HCT116 (cell line): Measurements from ENCODE around the gene KCNAB2. TPM values are rescaled to one million over a fixed set of nuclear protein-coding genes. Genes with fewer than 3 reads are reported as not detected.

Source experiments
- ATAC-seq: fragments of 200-7000 bp; cut with Tn5 transposase; 2 replicates; pipeline ENCODE4 v1.9.1; 2020; ENCODE audit warnings: mild to moderate bottlenecking, moderate library complexity
- BruUV-seq: library from RNA; stranded (reverse); fragments of 400-500 nt; replicated peaks from 2 replicates; lab custom pipeline; 2021; lab: Mats Ljungman, UMichigan
- CTCF ChIA-PET: fragments of 300-600 bp; sonication (Branson Sonifier 250); formaldehyde crosslinking; loops from one replicate; lab custom pipeline; 2021; ENCODE audit warnings: antibody characterized with exemption; lab: Charles Lee
- POLR2A ChIA-PET: fragments of 300-600, 350-600 bp; sonication (Branson Sonifier 250); formaldehyde crosslinking; loops from one replicate; lab custom pipeline; 2021; ENCODE audit warnings: antibody characterized with exemption; lab: Charles Lee
- RAD21 ChIA-PET, 2 experiments: fragments of 300-600 bp; sonication (Branson Sonifier 250); formaldehyde crosslinking; loops; one replicate each; lab custom pipeline; 2023; ENCODE audit warnings: low total read pairs in 2 of 2; ENCODE audit not compliant: uncharacterized antibody in 2 of 2, unreplicated experiment in 2 of 2, low non-redundant PET in 1 of 2; lab: Charles Lee
- DNase-seq: peaks from one replicate; pipeline ENCODE4 v3.0.0-alpha.2; 2010; ENCODE audit warnings: low read depth, low spot score
- H2AFZ ChIP-seq: fragments of 200-600 bp; shearing (Covaris generic), sonication (generic); 2 replicates; pipeline ENCODE4 v1.6.1; 2017; ENCODE audit warnings: low read depth, mixed run types, mixed read lengths, antibody characterized with exemption, low read length; ENCODE audit not compliant: poor library complexity, severe bottlenecking
- H3K27ac ChIP-seq: 2 replicates; pipeline ENCODE4 v1.5.1; 2012; ENCODE audit warnings: low read depth, low read length
- H3K27me3 ChIP-seq: fragments of 200-600 bp; sonication (generic); 2 replicates; pipeline ENCODE4 v1.6.1; 2016; ENCODE audit warnings: mixed run types, low read length, mixed read lengths; ENCODE audit not compliant: insufficient read depth
- H3K36me3 ChIP-seq, 2 experiments: fragments of 200-500 bp in 1 of 2; fragments of 200-600 bp in 1 of 2; sonication (Bioruptor generic) in 1 of 2; sonication (generic) in 1 of 2; 2 replicates each; pipeline versions ENCODE4 v1.5.1 to v1.6.1; 2014 to 2016; ENCODE audit warnings: low read length in 2 of 2, inconsistent platforms in 1 of 2, mixed read lengths in 1 of 2, mixed run types in 1 of 2; ENCODE audit not compliant: insufficient read depth in 2 of 2, control insufficient read depth in 1 of 2
- H3K4me1 ChIP-seq, 2 experiments: fragments of 200-600 bp in 1 of 2; sonication (generic) in 1 of 2; 2 replicates each; pipeline versions ENCODE4 v1.5.1 to v1.6.1; 2012 to 2017; ENCODE audit warnings: low read length in 2 of 2, inconsistent platforms in 1 of 2, mild to moderate bottlenecking in 1 of 2, mixed read lengths in 1 of 2, mixed run types in 1 of 2, moderate library complexity in 1 of 2; ENCODE audit not compliant: insufficient read depth in 2 of 2, control insufficient read depth in 1 of 2
- H3K4me2 ChIP-seq: fragments of 200-600 bp; sonication (generic); 2 replicates; pipeline ENCODE4 v1.6.1; 2017; ENCODE audit warnings: mixed run types, low read length, mixed read lengths
- H3K4me3 ChIP-seq, 2 experiments: fragments of 200-600 bp in 1 of 2; sonication (generic) in 1 of 2; replicated peaks in 1 of 2; 2 replicates each; pipeline ENCODE4 v1.5.1; 2011 to 2016; ENCODE audit warnings: low read length in 2 of 2, control low read depth in 1 of 2, low read depth in 1 of 2, mild to moderate bottlenecking in 1 of 2, mixed read lengths in 1 of 2, mixed run types in 1 of 2
- H3K79me2 ChIP-seq: fragments of 200-600 bp; sonication (generic); 2 replicates; pipeline ENCODE4 v1.6.1; 2017; ENCODE audit warnings: mild to moderate bottlenecking, mixed run types, low read length, moderate library complexity, mixed read lengths; ENCODE audit not compliant: insufficient read depth
- H3K9ac ChIP-seq: fragments of 200-600 bp; sonication (generic); 2 replicates; pipeline ENCODE4 v1.6.1; 2016; ENCODE audit warnings: low read length, mixed read lengths
- H3K9me2 ChIP-seq: fragments of 200-600 bp; sonication (generic), shearing (Covaris generic); 2 replicates; pipeline ENCODE4 v1.6.1; 2017; ENCODE audit warnings: mixed run types, mild to moderate bottlenecking, moderate library complexity; ENCODE audit not compliant: insufficient read depth
- H3K9me3 ChIP-seq, 2 experiments: fragments of 200-500 bp in 1 of 2; fragments of 200-600 bp in 1 of 2; sonication (Bioruptor generic) in 1 of 2; sonication (generic) in 1 of 2; 2 replicates each; pipeline ENCODE4 v1.6.1; 2014 to 2017; ENCODE audit warnings: low read length in 2 of 2, mixed read lengths in 2 of 2, inconsistent platforms in 1 of 2, low read depth in 1 of 2, mild to moderate bottlenecking in 1 of 2, mixed run types in 1 of 2, moderate library complexity in 1 of 2; ENCODE audit not compliant: control insufficient read depth in 1 of 2, insufficient read depth in 1 of 2
- H4K20me1 ChIP-seq: fragments of 200-600 bp; sonication (generic), shearing (Covaris generic); 2 replicates; pipeline ENCODE4 v1.6.1; 2017; ENCODE audit warnings: mixed run types, mild to moderate bottlenecking, moderate library complexity; ENCODE audit not compliant: insufficient read depth
- CBX3 ChIP-seq: IDR thresholded peaks from 2 replicates; pipeline ENCODE4 v1.6.1; 2012; ENCODE audit warnings: low read depth
- CEBPB ChIP-seq: IDR thresholded peaks from 2 replicates; pipeline ENCODE4 v1.6.1; 2012; ENCODE audit warnings: low read depth
- EGR1 ChIP-seq: IDR thresholded peaks from 2 replicates; pipeline ENCODE4 v1.6.1; 2012; ENCODE audit warnings: low read depth
- ELF1 ChIP-seq: IDR thresholded peaks from 2 replicates; pipeline ENCODE4 v1.6.1; 2012; ENCODE audit warnings: low read depth, borderline replicate concordance
- EZH2phosphoT487 ChIP-seq: fragments of 200-600 bp; IDR thresholded peaks from 2 replicates; pipeline ENCODE4 v1.6.1; 2018; ENCODE audit warnings: antibody characterized with exemption, borderline replicate concordance
- JUND ChIP-seq: IDR thresholded peaks from 2 replicates; pipeline ENCODE4 v1.6.1; 2012
- POLR2A ChIP-seq: IDR thresholded peaks from 2 replicates; pipeline ENCODE4 v1.7.0; 2011; ENCODE audit warnings: borderline replicate concordance; ENCODE audit not compliant: insufficient read depth, insufficient read length; ENCODE audit errors: extremely low read depth
- POLR2AphosphoS5 ChIP-seq: IDR thresholded peaks from 2 replicates; pipeline ENCODE4 v1.6.1; 2011; ENCODE audit warnings: mild to moderate bottlenecking, low read depth, low read length, moderate library complexity
- SIN3A ChIP-seq: IDR thresholded peaks from 2 replicates; pipeline ENCODE4 v1.6.1; 2012; ENCODE audit warnings: low read depth
- SRF ChIP-seq: IDR thresholded peaks from 2 replicates; pipeline ENCODE4 v1.6.1; 2012; ENCODE audit warnings: low read depth
- YY1 ChIP-seq: IDR thresholded peaks from 2 replicates; pipeline ENCODE4 v1.6.1; 2011; ENCODE audit warnings: low read length, low read depth, moderate library complexity, mild to moderate bottlenecking; ENCODE audit not compliant: insufficient replicate concordance; ENCODE audit errors: extremely low read depth
- ZFX ChIP-seq: fragments of 450-650 bp; IDR thresholded peaks from 2 replicates; pipeline ENCODE4 v1.6.1; 2017
- ZNF274 ChIP-seq: fragments of 200-500 bp; sonication (Bioruptor generic); IDR thresholded peaks from 2 replicates; pipeline ENCODE4 v1.6.1; 2014; ENCODE audit warnings: mild to moderate bottlenecking, low read depth, low read length, inconsistent platforms
- intact Hi-C: fragments of 100-400 bp; cut with micrococcal nuclease; formaldehyde crosslinking; loops from 2 replicates; pipeline ENCODE4 v1.10.0; 2022
- total RNA-seq: library from RNA; stranded (reverse); gene quantifications from one replicate; pipeline ENCODE4 v1.2.1, GENCODE V29; 2021; ENCODE audit not compliant: unreplicated experiment
- TF ChIP-seq, protein P1 (sequence below): IDR thresholded peaks from 2 replicates; pipeline ENCODE4 v1.6.1; 2012
- TF ChIP-seq, protein P2 (sequence below): IDR thresholded peaks from 2 replicates; pipeline ENCODE4 v1.6.1; 2011; ENCODE audit warnings: mild to moderate bottlenecking, low read length, moderate library complexity; ENCODE audit not compliant: insufficient replicate concordance; ENCODE audit errors: extremely low read depth

The KCNAB2 gene
- total RNA-seq, 1 experiment from 2014 or later, result 18.1 TPM

DNA sequence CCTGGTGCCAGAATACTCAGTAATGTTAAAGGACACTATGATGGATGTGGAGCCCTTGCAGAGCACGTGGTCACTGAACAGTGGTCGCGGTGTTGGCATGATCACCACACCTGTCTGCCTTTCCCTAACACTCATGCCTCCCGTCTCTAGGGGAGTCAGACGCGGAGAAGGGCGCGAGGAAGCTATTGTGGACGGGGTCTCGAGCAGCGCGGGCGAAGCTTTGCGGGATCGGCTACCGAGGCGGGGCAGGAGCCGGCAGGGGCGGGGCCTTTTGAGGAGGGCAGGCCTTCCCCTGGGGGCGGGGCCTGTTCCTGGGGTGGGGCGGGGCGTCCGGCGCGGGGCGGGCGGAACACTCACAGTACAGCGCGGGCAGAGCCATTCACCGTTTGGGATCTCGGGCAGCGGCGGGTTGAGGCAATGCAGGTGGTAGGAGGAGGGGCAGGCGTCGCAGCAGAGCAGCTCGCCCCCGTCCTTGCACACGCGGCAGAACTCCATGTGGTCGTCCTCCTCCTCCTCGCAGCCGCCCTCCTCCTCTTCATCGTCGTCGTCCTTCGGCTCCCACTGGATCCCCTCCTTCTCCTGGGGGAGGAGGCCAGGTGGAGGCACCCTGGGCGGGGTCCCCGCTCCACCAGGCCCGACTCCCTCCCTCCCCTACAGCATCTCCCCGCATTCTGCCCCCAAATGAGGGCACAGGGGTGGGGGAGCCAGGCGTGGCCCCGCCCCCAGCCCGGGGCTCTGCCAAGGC is 103.0 kb downstream of the KCNAB2 start:
- H3K27ac ChIP-seq, result peak overlapping the region; percentile 22; the same call in 1 of the 2 replicates
- H3K9me2 ChIP-seq, result no peaks in the 10 kb centered on the region
- ATAC-seq, result peak; percentile 97
- RAD21 ChIA-PET, result interaction anchor here in 1 of 2 experiments (0.6 kb wide), 1 partner anchor 28 kb away, joined by 3 read pairs; no protein-coding TSS in a partner anchor
- no peaks in the 10 kb centered on the region for H3K79me2 ChIP-seq
- H3K27me3 ChIP-seq, result no peaks in the 10 kb centered on the region
- DNase-seq, result peak; percentile 48
- no TSS peak for BruUV-seq
- CTCF ChIA-PET, result no interaction called here
- peak overlapping the region; percentile 45; the same call in 1 of the 2 replicates for H3K9ac ChIP-seq
- no peaks in the 10 kb centered on the region for H3K9me3 ChIP-seq
- peaks cover 5 to 19% of the 10 kb centered on the region in 2 experiments; a peak in 3 of 4 replicates for H3K4me1 ChIP-seq
- intact Hi-C loops, result no loop called here
- H3K36me3 ChIP-seq, result no peaks in the 10 kb centered on the region
- H3K4me3 ChIP-seq, result peak overlapping the region in 1 of 2 experiments; percentile 41; a peak in 2 of 4 replicates
- POLR2A ChIA-PET, result interaction anchor here (0.6 kb wide), 1 partner anchor 92 kb away, joined by 4 read pairs; no protein-coding TSS in a partner anchor
- H4K20me1 ChIP-seq, result no peaks in the 10 kb centered on the region
- H2AFZ ChIP-seq, result peak overlapping the region; percentile 61
- TF ChIP-seq CBX3 (no peak), SIN3A (no peak), POLR2AphosphoS5 (peak; percentile 23; the same call in 1 of the 2 replicates), POLR2A (peak; percentile 30)
- H3K4me2 ChIP-seq, result peak overlapping the region; percentile 81

DNA sequence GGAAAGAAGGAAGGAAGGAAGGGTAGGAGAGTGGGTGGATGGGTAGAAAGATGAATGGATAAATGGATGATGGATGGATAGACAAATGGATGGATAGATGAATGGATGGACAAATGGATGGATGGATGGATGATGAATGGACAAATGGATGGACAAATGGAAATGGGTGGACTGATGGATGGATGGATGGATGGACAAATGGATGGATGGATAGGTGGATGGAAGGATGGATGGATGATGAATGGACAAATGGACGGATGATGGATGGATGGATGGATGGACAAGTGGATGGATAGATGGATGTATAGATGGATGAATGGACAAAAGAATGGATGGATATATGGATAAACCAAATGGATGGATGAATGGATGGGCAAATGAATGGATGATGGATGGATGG is 103.9 kb downstream of the KCNAB2 start:
- CTCF ChIA-PET, result no interaction called here
- no peak for ATAC-seq
- TF ChIP-seq ELF1, result no peak
- TF ChIP-seq EGR1, result no peak
- TF ChIP-seq, protein P1, sequence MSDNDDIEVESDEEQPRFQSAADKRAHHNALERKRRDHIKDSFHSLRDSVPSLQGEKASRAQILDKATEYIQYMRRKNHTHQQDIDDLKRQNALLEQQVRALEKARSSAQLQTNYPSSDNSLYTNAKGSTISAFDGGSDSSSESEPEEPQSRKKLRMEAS, result no peak
- no peak for TF ChIP-seq YY1
- TF ChIP-seq POLR2A, result no peak
- no peak for TF ChIP-seq CEBPB
- TF ChIP-seq ZNF274, result no peak
- no peak for TF ChIP-seq SRF
- TF ChIP-seq CBX3, result no peak
- TF ChIP-seq, protein P2, sequence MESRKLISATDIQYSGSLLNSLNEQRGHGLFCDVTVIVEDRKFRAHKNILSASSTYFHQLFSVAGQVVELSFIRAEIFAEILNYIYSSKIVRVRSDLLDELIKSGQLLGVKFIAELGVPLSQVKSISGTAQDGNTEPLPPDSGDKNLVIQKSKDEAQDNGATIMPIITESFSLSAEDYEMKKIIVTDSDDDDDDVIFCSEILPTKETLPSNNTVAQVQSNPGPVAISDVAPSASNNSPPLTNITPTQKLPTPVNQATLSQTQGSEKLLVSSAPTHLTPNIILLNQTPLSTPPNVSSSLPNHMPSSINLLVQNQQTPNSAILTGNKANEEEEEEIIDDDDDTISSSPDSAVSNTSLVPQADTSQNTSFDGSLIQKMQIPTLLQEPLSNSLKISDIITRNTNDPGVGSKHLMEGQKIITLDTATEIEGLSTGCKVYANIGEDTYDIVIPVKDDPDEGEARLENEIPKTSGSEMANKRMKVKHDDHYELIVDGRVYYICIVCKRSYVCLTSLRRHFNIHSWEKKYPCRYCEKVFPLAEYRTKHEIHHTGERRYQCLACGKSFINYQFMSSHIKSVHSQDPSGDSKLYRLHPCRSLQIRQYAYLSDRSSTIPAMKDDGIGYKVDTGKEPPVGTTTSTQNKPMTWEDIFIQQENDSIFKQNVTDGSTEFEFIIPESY, result no peak
- no peak for TF ChIP-seq JUND
- no peak for TF ChIP-seq ZFX
- no peak for TF ChIP-seq EZH2phosphoT487

More for the DNA sequence above, 103.9 kb downstream of the KCNAB2 start:
- DNase-seq, result no peak
- Histone ChIP-seq H2AFZ (no peak overlapping the region), H3K9me2 (no peaks in the 10 kb centered on the region), H3K4me1 (peaks cover 5 to 14% of the 10 kb centered on the region in 2 experiments; a peak in 3 of 4 replicates), H4K20me1 (no peaks in the 10 kb centered on the region), H3K27ac (no peak overlapping the region), H3K27me3 (no peaks in the 10 kb centered on the region), H3K4me3 (no peak overlapping the region), H3K36me3 (no peaks in the 10 kb centered on the region), H3K9ac (no peak overlapping the region), H3K9me3 (no peaks in the 10 kb centered on the region), H3K79me2 (no peaks in the 10 kb centered on the region), H3K4me2 (no peak overlapping the region)
- ChIA-PET POLR2A (no interaction called here), RAD21 (no interaction called here)
- intact Hi-C loops, result no loop called here
- BruUV-seq, result TSS peak; percentile 42
